WTC11 (cell line): ENCODE measurements around the gene MIGA2.

Experiments
- ATF1 ChIP-seq: sonication (generic); formaldehyde crosslinking; IDR thresholded peaks from 2 replicates; pipeline ENCODE4 v1.8.1; 2023; ENCODE audit warnings: mild to moderate bottlenecking, moderate library complexity, missing genetic modification reagents
- CBFB ChIP-seq: sonication (generic); formaldehyde crosslinking; IDR thresholded peaks from 2 replicates; pipeline ENCODE4 v1.8.1; 2022; ENCODE audit warnings: mild to moderate bottlenecking, low read depth, missing genetic modification reagents
- CREB1 ChIP-seq: sonication (generic); formaldehyde crosslinking; IDR thresholded peaks from 2 replicates; pipeline ENCODE4 v1.8.0; 2023; ENCODE audit warnings: mild to moderate bottlenecking, missing genetic modification reagents
- ELF4 ChIP-seq: sonication (generic); formaldehyde crosslinking; IDR thresholded peaks from 2 replicates; pipeline ENCODE4 v1.8.1; 2022; ENCODE audit warnings: low read depth, mild to moderate bottlenecking, moderate library complexity, missing genetic modification reagents
- IRF2 ChIP-seq: sonication (generic); formaldehyde crosslinking; IDR thresholded peaks from 2 replicates; pipeline ENCODE4 v1.8.0; 2022; ENCODE audit warnings: low read depth, missing genetic modification reagents, borderline replicate concordance
- KAT7 ChIP-seq: sonication (generic); formaldehyde crosslinking; IDR thresholded peaks from 2 replicates; pipeline ENCODE4 v1.8.1; 2023; ENCODE audit warnings: missing genetic modification reagents, mild to moderate bottlenecking, borderline replicate concordance
- TF ChIP-seq, protein P1 (sequence below): fragments of 200-600 bp; IDR thresholded peaks from 2 replicates; pipeline ENCODE4 v1.8.0; 2022; ENCODE audit warnings: antibody characterized with exemption
- TF ChIP-seq, protein P2 (sequence below): sonication (generic); formaldehyde crosslinking; IDR thresholded peaks from 2 replicates; pipeline ENCODE4 v1.8.1; 2022; ENCODE audit warnings: missing genetic modification reagents, borderline replicate concordance
- TF ChIP-seq, protein P3 (sequence below): fragments of 250-450 bp; sonication (Bioruptor Pico); IDR thresholded peaks from 2 replicates; pipeline ENCODE4 v1.9.0; 2021; ENCODE audit warnings: mild to moderate bottlenecking, borderline replicate concordance
- TF ChIP-seq, protein P4 (sequence below): sonication (generic); formaldehyde crosslinking; IDR thresholded peaks from 2 replicates; pipeline ENCODE4 v1.8.0; 2022; ENCODE audit warnings: mild to moderate bottlenecking, missing genetic modification reagents
- TF ChIP-seq, protein P5 (sequence below): fragments of 250-450 bp; sonication (Bioruptor Pico); IDR thresholded peaks from 2 replicates; pipeline ENCODE4 v1.9.0; 2021; ENCODE audit warnings: mild to moderate bottlenecking
- TF ChIP-seq, protein P6 (sequence below): sonication (generic); formaldehyde crosslinking; IDR thresholded peaks from 2 replicates; pipeline ENCODE4 v1.8.1; 2023; ENCODE audit warnings: mild to moderate bottlenecking, moderate library complexity, missing genetic modification reagents

DNA sequence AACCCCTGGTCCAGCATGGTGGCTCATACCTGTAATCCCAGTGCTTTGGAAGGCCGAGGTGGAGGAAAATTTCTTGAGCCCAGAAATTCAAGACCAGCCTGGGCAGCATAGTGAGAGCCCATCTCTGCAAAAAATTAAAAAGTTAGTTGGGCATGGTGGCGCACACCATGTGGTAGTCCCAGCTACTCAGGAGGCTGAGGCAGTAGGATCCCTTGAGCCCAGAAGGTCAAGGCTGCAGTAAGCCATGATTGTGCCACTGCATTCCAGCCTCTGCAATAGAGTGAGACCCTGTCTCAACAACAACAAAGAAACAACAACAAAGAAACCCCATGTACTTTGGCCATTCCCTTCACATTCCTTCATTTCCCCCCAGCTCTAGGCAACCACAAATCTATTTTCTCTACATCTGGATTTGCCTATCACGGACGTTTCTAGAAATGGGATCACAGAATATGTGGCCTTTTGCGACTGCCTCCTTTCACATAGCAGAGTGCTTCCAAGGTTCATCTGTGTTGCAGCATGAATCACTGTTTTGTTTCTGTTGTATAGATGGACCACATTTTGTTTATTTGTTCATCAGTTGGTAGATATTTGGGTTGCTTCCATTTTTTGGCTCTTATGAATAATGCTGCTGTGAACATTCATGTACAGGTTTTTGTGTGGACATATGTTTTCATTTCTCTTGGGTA lies 17.9 kb downstream of the MIGA2 start:
- TF ChIP-seq, protein P1, sequence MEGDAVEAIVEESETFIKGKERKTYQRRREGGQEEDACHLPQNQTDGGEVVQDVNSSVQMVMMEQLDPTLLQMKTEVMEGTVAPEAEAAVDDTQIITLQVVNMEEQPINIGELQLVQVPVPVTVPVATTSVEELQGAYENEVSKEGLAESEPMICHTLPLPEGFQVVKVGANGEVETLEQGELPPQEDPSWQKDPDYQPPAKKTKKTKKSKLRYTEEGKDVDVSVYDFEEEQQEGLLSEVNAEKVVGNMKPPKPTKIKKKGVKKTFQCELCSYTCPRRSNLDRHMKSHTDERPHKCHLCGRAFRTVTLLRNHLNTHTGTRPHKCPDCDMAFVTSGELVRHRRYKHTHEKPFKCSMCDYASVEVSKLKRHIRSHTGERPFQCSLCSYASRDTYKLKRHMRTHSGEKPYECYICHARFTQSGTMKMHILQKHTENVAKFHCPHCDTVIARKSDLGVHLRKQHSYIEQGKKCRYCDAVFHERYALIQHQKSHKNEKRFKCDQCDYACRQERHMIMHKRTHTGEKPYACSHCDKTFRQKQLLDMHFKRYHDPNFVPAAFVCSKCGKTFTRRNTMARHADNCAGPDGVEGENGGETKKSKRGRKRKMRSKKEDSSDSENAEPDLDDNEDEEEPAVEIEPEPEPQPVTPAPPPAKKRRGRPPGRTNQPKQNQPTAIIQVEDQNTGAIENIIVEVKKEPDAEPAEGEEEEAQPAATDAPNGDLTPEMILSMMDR, result no peak
- TF ChIP-seq ELF4 (no peak), KAT7 (CRISPR knock-in tag) (no peak), CREB1 (no peak), IRF2 (CRISPR knock-in tag) (no peak), CBFB (no peak), ATF1 (CRISPR knock-in tag) (no peak)
- TF ChIP-seq, protein P2, sequence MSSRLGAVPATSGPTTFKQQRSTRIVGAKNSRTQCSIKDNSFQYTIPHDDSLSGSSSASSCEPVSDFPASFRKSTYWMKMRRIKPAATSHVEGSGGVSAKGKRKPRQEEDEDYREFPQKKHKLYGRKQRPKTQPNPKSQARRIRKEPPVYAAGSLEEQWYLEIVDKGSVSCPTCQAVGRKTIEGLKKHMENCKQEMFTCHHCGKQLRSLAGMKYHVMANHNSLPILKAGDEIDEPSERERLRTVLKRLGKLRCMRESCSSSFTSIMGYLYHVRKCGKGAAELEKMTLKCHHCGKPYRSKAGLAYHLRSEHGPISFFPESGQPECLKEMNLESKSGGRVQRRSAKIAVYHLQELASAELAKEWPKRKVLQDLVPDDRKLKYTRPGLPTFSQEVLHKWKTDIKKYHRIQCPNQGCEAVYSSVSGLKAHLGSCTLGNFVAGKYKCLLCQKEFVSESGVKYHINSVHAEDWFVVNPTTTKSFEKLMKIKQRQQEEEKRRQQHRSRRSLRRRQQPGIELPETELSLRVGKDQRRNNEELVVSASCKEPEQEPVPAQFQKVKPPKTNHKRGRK (CRISPR knock-in tag), result no peak
- TF ChIP-seq, protein P3, sequence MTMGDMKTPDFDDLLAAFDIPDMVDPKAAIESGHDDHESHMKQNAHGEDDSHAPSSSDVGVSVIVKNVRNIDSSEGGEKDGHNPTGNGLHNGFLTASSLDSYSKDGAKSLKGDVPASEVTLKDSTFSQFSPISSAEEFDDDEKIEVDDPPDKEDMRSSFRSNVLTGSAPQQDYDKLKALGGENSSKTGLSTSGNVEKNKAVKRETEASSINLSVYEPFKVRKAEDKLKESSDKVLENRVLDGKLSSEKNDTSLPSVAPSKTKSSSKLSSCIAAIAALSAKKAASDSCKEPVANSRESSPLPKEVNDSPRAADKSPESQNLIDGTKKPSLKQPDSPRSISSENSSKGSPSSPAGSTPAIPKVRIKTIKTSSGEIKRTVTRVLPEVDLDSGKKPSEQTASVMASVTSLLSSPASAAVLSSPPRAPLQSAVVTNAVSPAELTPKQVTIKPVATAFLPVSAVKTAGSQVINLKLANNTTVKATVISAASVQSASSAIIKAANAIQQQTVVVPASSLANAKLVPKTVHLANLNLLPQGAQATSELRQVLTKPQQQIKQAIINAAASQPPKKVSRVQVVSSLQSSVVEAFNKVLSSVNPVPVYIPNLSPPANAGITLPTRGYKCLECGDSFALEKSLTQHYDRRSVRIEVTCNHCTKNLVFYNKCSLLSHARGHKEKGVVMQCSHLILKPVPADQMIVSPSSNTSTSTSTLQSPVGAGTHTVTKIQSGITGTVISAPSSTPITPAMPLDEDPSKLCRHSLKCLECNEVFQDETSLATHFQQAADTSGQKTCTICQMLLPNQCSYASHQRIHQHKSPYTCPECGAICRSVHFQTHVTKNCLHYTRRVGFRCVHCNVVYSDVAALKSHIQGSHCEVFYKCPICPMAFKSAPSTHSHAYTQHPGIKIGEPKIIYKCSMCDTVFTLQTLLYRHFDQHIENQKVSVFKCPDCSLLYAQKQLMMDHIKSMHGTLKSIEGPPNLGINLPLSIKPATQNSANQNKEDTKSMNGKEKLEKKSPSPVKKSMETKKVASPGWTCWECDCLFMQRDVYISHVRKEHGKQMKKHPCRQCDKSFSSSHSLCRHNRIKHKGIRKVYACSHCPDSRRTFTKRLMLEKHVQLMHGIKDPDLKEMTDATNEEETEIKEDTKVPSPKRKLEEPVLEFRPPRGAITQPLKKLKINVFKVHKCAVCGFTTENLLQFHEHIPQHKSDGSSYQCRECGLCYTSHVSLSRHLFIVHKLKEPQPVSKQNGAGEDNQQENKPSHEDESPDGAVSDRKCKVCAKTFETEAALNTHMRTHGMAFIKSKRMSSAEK (CRISPR knock-in tag), result no peak
- TF ChIP-seq, protein P4, sequence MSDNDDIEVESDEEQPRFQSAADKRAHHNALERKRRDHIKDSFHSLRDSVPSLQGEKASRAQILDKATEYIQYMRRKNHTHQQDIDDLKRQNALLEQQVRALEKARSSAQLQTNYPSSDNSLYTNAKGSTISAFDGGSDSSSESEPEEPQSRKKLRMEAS, result no peak
- TF ChIP-seq, protein P5, sequence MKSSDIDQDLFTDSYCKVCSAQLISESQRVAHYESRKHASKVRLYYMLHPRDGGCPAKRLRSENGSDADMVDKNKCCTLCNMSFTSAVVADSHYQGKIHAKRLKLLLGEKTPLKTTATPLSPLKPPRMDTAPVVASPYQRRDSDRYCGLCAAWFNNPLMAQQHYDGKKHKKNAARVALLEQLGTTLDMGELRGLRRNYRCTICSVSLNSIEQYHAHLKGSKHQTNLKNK (CRISPR knock-in tag), result no peak
- TF ChIP-seq, protein P6, sequence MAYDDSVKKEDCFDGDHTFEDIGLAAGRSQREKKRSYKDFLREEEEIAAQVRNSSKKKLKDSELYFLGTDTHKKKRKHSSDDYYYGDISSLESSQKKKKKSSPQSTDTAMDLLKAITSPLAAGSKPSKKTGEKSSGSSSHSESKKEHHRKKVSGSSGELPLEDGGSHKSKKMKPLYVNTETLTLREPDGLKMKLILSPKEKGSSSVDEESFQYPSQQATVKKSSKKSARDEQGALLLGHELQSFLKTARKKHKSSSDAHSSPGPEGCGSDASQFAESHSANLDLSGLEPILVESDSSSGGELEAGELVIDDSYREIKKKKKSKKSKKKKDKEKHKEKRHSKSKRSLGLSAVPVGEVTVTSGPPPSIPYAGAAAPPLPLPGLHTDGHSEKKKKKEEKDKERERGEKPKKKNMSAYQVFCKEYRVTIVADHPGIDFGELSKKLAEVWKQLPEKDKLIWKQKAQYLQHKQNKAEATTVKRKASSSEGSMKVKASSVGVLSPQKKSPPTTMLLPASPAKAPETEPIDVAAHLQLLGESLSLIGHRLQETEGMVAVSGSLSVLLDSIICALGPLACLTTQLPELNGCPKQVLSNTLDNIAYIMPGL (CRISPR knock-in tag), result no peak
